Tibial artery (tissue), 4 donors: Measurements from ENCODE around the gene PARN.
"Not testable (repeated sequence)": the region's sequence is repeated elsewhere in the genome, so short reads cannot be mapped to it uniquely, and the experiment has no call there.

ENCODE experiments used
- DNase-seq, 2 donors: peaks; one replicate each; pipeline ENCODE4 v3.0.0-alpha.2; 2019
- H3K27ac ChIP-seq, 2 donors: fragments of 200-600 bp; sonication (generic) in 1 of 2; 1 replicate in 1 of 2; 2 replicates in 1 of 2; pipeline ENCODE4 v1.5.1; 2018 to 2019; ENCODE audit warnings: mild to moderate bottlenecking in 1 of 2
- H3K27me3 ChIP-seq, 2 donors: fragments of 200-600 bp; sonication (generic) in 1 of 2; one replicate each; pipeline versions ENCODE4 v1.5.1 to v1.6.0; 2016 to 2019
- H3K36me3 ChIP-seq, 3 donors: fragments of 200-600 bp; sonication (generic) in 2 of 3; one replicate each; pipeline ENCODE4 v1.5.1; 2016 to 2019; ENCODE audit warnings: mild to moderate bottlenecking in 2 of 3
- H3K4me1 ChIP-seq, 4 donors: fragments of 200-600 bp; sonication (generic) in 2 of 4; 1 replicate in 3 of 4; 2 replicates in 1 of 4; pipeline ENCODE4 v1.5.1; 2016 to 2019
- H3K4me3 ChIP-seq, 2 donors: fragments of 200-600 bp; sonication (generic) in 1 of 2; 1 replicate in 1 of 2; 2 replicates in 1 of 2; pipeline ENCODE4 v1.5.1; 2018 to 2019; ENCODE audit warnings: mild to moderate bottlenecking in 2 of 2
- H3K9me3 ChIP-seq, 3 donors: fragments of 200-600 bp; sonication (generic) in 1 of 3; one replicate each; pipeline ENCODE4 v1.5.1; 2016 to 2019
- intact Hi-C: fragments of 100-400 bp; cut with DNase I; formaldehyde crosslinking; loops from one replicate; pipeline ENCODE4 v1.15.0; 2023; ENCODE audit warnings: low total_unique reads
- TF ChIP-seq, protein P1 (sequence below), 2 experiments: fragments of 200-600 bp in 1 of 2; fragments of 450-650 bp in 1 of 2; IDR thresholded peaks; one replicate each; pipeline ENCODE4 v1.5.1; 2017 to 2019; ENCODE audit warnings: antibody characterized with exemption in 2 of 2, mild to moderate bottlenecking in 1 of 2, moderate library complexity in 1 of 2

PARN gene

DNA sequence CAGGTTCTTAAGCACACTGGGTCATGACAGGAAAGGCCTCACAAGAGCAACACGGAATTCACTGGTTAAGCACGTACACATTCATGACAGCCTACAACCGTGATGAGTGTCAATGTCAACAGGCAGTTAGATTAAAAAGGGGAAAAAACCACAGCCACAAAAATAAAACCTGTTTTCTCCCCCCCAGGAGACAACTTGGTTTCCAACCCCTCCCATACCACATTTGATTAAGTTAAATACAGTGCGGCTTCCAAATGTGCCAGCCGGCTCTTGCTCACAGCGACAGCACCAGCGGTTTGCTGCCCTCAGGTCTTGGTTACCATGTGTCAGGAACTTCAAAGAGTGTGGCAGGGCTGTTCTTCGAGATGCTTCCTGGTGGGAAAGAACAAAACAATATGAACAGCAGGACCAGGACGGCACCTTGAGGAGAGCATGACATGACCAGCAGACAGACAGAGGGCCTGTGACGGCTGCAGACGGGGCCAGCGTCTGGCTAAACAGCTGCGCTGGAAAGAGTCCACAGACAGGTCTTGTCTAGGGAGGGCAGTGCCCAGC is 193.6 kb downstream of the PARN start:
- H3K36me3 ChIP-seq = peaks cover 8 to 27% (median 25%) of the 10 kb centered on the region in 3 donors
- TF ChIP-seq, protein P1, sequence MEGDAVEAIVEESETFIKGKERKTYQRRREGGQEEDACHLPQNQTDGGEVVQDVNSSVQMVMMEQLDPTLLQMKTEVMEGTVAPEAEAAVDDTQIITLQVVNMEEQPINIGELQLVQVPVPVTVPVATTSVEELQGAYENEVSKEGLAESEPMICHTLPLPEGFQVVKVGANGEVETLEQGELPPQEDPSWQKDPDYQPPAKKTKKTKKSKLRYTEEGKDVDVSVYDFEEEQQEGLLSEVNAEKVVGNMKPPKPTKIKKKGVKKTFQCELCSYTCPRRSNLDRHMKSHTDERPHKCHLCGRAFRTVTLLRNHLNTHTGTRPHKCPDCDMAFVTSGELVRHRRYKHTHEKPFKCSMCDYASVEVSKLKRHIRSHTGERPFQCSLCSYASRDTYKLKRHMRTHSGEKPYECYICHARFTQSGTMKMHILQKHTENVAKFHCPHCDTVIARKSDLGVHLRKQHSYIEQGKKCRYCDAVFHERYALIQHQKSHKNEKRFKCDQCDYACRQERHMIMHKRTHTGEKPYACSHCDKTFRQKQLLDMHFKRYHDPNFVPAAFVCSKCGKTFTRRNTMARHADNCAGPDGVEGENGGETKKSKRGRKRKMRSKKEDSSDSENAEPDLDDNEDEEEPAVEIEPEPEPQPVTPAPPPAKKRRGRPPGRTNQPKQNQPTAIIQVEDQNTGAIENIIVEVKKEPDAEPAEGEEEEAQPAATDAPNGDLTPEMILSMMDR (IDR thresholded peaks at IDR 0.05) = no peak
- no peaks in the 10 kb centered on the region for H3K4me1 ChIP-seq
- no peaks in the 10 kb centered on the region for H3K9me3 ChIP-seq
- H3K27ac ChIP-seq = no peak overlapping the region
- no peaks in the 10 kb centered on the region for H3K27me3 ChIP-seq
- no peak overlapping the region for H3K4me3 ChIP-seq
- DNase-seq = no peak
- intact Hi-C loops = no loop called here

DNA sequence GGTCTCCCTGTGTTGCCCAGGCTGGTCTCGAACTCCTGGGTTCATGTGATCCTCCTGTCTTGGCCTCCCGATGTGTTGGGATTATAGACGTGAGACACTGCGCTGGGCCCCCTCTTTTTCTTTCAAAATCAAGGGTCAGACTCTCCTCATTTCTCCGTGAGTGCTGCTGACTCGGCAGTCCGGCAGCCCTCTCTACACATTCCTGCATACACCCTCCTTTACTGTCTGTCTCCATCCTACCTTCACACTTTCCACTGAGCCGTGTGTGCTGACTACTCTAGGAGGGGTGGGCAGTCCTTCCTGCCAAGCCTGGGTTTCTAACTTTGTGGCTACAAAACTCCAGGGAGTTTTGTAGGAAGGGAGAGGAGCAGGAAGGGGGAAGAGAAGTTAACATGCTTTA is 195.2 kb downstream of the PARN start:
- H3K36me3 ChIP-seq = peaks cover 8 to 27% (median 25%) of the 10 kb centered on the region in 3 donors
- no peaks in the 10 kb centered on the region for H3K4me1 ChIP-seq
- no peaks in the 10 kb centered on the region for H3K27me3 ChIP-seq
- intact Hi-C loops = no loop called here
- no peak for DNase-seq
- H3K9me3 ChIP-seq = no peaks in the 10 kb centered on the region
- no peak overlapping the region for H3K4me3 ChIP-seq
- no peak overlapping the region for H3K27ac ChIP-seq
- TF ChIP-seq, protein P1 (IDR thresholded peaks at IDR 0.05) = no peak

DNA sequence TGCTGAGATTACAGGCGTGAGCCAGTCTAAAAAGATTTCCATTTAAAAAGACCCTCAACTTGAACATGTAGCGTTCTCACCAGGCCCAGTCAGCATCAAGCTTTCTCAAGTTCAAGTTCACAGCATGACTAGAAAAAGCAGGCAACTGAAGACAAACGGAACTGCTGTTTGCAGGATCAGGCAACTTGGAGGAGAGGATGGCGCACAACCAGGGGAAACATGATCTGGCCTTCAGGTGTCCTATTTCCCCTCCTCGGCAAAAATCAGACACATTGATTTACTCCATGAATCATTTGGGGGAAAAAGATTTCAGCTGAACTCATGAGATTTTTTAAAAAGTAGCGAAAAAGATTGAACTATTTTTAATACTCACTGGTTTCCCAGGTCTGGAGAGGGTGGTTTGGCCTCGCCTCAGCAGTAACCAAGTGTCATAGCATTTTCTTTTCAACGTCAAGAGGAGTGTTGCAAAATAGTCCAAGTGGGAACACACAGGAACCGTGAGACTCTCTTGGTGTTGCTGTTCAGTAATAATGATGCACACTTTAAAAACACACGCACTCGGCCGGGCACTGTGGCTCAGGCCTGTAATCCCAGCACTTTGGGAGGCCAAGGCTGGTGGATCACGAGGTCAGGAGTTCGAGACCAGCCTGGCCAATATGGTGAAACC is 201.0 kb downstream of the PARN start:
- H3K4me1 ChIP-seq, intact Hi-C loops, H3K27ac ChIP-seq, H3K4me3 ChIP-seq, H3K9me3 ChIP-seq, H3K27me3 ChIP-seq: not testable (repeated sequence)
- peaks cover 5 to 12% (median 11%) of the 10 kb centered on the region in 3 donors for H3K36me3 ChIP-seq
- peak in 1 of 2 donors; percentile 43 for DNase-seq

DNA sequence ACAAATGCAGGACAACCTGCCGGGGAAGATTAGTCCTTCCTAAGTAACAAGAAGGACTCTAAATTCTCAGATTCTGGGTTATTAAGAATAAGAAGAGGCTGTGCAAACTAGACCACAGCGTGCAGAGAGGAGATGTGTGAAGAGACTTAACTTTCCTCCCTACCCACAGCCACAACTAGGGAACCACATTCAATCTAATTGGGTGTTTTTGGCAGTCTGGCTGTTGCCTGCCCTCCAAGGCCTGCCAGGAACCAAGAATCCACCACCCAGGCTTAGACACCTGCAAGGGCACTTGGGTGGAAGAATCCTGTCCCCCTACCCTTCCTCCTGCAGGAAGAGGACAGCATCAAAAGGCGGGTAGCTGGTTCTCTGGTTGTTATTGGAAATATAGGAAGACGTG is 202.0 kb downstream of the PARN start:
- Histone ChIP-seq H3K4me3 (no peak overlapping the region), H3K36me3 (peaks cover 5 to 9% (median 7%) of the 10 kb centered on the region in 3 donors), H3K4me1 (peaks cover 0 to 18% (median 6%) of the 10 kb centered on the region in 4 donors), H3K27me3 (no peaks in the 10 kb centered on the region), H3K9me3 (no peaks in the 10 kb centered on the region), H3K27ac (no peak overlapping the region)
- intact Hi-C loops = no loop called here
- peak in 1 of 2 donors; percentile 23 for DNase-seq
- TF ChIP-seq, protein P1 (IDR thresholded peaks at IDR 0.05) = no peak

DNA sequence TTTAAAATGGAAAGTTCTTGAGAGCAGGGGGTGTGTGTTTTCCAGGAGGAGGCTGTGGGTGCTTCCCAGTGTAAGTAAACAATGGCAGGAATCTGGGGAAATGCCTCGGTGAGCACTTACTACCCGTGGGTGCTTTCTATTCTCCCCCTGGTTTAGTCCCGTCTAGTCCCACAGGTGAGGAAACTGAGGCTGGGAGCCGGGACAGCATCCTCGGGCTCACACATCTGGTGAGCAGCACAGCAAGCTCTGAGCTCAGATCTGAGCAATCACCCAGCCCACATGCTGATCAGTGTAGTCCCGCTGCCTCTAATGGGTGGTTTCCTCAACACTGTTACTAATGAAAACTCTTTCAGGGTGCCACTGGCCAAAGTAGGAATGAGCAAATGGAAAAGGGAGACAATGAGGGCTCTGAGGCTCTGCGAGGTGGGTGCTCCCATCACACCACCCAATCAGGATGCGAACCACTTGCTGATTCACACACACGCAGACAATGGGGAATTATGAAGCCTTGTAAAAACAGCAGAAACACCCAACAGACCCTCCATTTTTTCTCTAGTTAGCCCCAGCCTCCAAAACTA is 202.6 kb downstream of the PARN start:
- Histone ChIP-seq H3K4me3 (no peak overlapping the region), H3K27me3 (no peaks in the 10 kb centered on the region), H3K27ac (no peak overlapping the region), H3K9me3 (no peaks in the 10 kb centered on the region), H3K36me3 (peaks cover 4 to 7% (median 5%) of the 10 kb centered on the region in 3 donors), H3K4me1 (peaks cover 0 to 23% (median 10%) of the 10 kb centered on the region in 4 donors)
- TF ChIP-seq, protein P1 (IDR thresholded peaks at IDR 0.05) = no peak
- intact Hi-C loops = no loop called here
- peak in 1 of 2 donors; percentile 45 for DNase-seq

DNA sequence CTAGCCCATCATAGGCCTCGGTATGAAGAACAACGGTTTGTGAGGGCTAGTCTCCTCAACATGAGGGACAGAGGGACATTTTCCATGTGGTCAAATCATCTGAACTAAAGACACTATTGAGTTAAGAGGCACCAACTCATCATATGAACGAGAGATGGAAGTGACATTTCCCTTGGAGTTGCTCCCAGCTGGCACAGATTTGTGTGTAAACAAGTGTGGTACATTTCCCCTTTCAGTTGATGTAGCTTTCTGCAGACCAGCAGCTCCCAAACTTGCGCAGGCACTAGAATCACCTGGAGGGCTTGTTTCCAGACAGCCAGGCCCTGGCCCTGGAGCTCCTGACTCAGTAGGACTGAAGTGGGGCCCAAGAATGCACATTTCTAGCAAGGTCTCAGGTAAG is 205.5 kb downstream of the PARN start:
- no peak for DNase-seq
- Histone ChIP-seq H3K36me3 (no peaks in the 10 kb centered on the region), H3K4me3 (no peak overlapping the region), H3K27me3 (no peaks in the 10 kb centered on the region), H3K4me1 (peaks cover 0 to 43% (median 17%) of the 10 kb centered on the region in 4 donors), H3K27ac (no peak overlapping the region), H3K9me3 (no peaks in the 10 kb centered on the region)
- TF ChIP-seq, protein P1 (IDR thresholded peaks at IDR 0.05) = no peak
- intact Hi-C loops = no loop called here
